Omental fat pad (tissue), 4 donors: ENCODE measurements around the gene PRSS33. TPM values are rescaled to one million over a fixed set of nuclear protein-coding genes. Genes with fewer than 3 reads are reported as not detected.

Source experiments
- ATAC-seq: fragments of 150-250 bp; one replicate; pipeline ENCODE4 v1.9.1; 2016; ENCODE audit warnings: mild to moderate bottlenecking, moderate library complexity; ENCODE audit not compliant: low FRiP score
- DNase-seq: peaks from one replicate; pipeline ENCODE4 v3.0.0-alpha.2; 2019; ENCODE audit warnings: low spot score
- small RNA-seq: library from RNA; depleted of rRNA; stranded (forward); fragments of <200 nt; gene quantifications from one replicate; pipeline ENCODE3, GENCODE V24; 2016
- total RNA-seq, 4 donors: library from RNA; depleted of rRNA; stranded (reverse); fragments of >200 nt; gene quantifications; one replicate each; pipeline ENCODE4 v1.1.0, GENCODE V29; 2016
- TF ChIP-seq, protein P1 (sequence below), 3 donors: fragments of 450-650 bp; IDR thresholded peaks; one replicate each; pipeline ENCODE4 v1.5.1; 2016 to 2017; ENCODE audit warnings: antibody characterized with exemption in 3 of 3, mild to moderate bottlenecking in 3 of 3, moderate library complexity in 2 of 3

The PRSS33 gene
- total RNA-seq, 4 donors from 2014 or later: not detected

DNA sequence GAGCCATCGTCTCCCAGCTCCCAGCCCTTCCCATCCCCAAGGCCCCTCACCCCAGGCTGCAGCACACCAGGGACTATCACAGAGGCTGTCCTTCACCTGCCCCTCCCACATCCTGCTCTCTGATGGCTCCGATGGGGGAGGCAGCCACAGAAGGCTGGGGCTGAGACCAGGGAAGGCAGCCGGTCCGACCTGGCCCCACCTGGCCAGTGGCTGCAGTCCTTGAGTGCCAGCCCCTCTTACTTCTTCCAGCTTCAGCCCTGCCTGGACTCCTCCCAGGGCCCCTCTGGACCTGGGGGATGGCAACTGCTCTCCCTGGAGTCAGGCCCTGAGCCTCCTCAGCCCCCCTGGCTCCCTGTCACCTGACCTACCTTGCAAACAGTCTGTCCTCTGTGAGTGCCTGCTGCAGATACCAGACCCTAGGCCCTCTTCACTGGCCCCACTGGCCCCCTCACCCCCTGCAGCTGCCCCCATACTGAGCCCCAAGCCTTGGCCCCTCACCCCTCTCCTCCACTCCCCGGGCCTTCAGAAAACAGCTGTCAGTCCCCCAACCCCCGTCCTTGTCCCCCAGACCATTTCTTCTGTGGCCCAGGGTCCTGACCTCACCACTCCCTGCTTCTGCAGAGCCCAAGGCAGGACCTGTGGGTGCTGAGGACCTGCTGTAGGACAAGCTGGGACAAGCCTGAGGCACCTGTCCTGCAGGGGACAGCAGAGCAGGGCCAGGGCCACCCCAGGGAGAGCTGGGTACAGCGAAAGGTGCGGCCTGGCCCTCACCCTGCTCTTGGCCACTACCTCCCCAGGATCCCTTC is 47.5 kb downstream of the PRSS33 start:
- TF ChIP-seq, protein P1, sequence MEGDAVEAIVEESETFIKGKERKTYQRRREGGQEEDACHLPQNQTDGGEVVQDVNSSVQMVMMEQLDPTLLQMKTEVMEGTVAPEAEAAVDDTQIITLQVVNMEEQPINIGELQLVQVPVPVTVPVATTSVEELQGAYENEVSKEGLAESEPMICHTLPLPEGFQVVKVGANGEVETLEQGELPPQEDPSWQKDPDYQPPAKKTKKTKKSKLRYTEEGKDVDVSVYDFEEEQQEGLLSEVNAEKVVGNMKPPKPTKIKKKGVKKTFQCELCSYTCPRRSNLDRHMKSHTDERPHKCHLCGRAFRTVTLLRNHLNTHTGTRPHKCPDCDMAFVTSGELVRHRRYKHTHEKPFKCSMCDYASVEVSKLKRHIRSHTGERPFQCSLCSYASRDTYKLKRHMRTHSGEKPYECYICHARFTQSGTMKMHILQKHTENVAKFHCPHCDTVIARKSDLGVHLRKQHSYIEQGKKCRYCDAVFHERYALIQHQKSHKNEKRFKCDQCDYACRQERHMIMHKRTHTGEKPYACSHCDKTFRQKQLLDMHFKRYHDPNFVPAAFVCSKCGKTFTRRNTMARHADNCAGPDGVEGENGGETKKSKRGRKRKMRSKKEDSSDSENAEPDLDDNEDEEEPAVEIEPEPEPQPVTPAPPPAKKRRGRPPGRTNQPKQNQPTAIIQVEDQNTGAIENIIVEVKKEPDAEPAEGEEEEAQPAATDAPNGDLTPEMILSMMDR (IDR thresholded peaks at IDR 0.05): no peak
- DNase-seq (no peak), ATAC-seq (no peak)

GRCh38 chr16:2738615-2739014 is 48.7 kb downstream of the PRSS33 start:
- ATAC-seq (no peak), DNase-seq (no peak)
- TF ChIP-seq, protein P1 (IDR thresholded peaks at IDR 0.05): no peak

DNA sequence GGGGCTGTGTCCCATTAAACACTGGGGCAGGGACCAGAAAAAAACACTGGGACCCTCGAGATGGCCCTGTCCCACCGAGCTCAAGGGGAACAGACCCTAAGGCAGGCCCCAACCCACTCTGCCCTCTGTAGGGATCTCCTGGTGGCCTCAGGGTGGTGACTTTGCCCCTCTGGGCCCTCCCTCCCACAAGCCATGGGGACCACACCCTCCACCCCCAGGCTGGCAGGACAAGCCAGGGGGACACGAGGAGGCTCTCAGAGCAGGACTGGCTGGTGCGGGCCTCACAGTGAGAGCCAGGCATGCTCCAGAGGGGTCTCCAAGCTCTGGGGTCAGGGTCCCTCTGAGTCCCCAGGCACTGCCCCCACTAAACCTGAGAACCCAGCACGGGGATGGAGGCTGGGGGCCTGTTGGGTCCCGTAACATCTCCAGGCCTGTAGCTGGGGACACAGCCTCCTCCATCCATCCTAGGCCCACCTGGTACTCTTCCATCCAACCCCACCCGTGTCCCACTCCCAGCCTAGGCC is 49.4 kb downstream of the PRSS33 start:
- peak; percentile 27 for ATAC-seq
- no peak for DNase-seq
- TF ChIP-seq, protein P1 (IDR thresholded peaks at IDR 0.05): no peak

DNA sequence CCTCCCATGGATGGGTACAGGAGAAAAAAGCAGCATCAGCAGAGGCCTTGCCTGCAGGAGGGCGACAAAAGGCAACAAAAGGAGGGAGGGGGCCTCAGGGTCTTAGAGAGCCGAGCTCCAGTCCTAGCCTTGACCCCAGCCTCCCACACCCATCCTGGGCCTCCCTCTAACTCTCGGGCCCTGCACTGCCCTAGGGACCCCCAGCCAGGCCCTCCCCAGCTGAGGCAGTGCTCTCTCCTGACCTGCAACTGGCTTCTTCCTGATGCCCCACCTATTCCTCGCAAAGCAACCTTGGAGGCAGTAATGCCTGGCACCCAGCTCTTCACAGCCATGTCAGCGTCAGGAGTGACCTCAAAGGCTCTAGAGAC is 50.1 kb downstream of the PRSS33 start:
- ATAC-seq: no peak
- TF ChIP-seq, protein P1 (IDR thresholded peaks at IDR 0.05): no peak
- no peak for DNase-seq

- ATAC-seq: no peak
- no peak for DNase-seq
- TF ChIP-seq, protein P1 (IDR thresholded peaks at IDR 0.05): no peak
These were observed 50.7 kb downstream of the PRSS33 start for GRCh38 chr16:2736476-2737237.

DNA sequence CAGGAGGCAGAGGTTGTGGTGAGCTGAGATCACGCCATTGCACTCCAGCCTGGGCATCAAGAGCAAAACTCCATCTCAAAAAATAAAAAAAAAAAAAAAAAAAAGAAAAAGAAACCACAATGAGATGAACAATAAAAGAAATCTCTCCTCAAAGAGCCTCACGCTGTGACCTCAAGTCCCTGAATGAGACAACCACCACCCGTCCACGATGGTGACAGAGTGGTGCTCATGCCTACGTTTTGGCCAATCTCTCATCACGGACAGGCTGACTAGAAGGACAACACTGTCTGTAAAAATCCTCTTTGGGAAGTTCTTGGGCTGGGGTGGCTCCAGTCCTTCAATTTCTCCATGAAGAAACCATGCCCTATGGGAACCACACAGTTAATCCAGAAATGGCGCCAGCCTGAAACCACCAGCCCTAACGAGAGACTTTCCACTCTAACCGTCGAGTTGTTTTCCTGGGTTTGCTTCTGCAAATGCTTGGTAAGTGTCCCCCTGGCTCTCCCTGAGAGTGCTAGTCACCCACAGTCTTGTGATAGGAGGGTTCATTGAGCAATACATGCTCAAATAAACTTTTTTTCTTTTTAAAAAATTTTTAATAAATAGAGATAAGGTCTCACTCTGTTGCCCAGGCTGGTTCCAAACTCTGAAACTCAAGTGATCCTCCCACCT is 52.4 kb downstream of the PRSS33 start:
- TF ChIP-seq, protein P1 (IDR thresholded peaks at IDR 0.05): no peak
- DNase-seq (no peak), ATAC-seq (no peak)

Small RNA genes within 50 kb of the gene (small RNA-seq; reads per million reads assigned to genes)
- not detected for gene SNORA3C

Other genes starting within 250 kb of the PRSS33 start
- 10 to 100 TPM; 22.2 to 34.5 (median 25.6) TPM for gene PDPK1, start 249.5 kb downstream of the PRSS33 start, total RNA-seq
- gene KCTD5, start 105.0 kb downstream of the PRSS33 start, total RNA-seq: 10 to 100 TPM; 10.9 to 21.1 (median 20.1) TPM
- 1 to 10 TPM in 2 of 4 donors, under 1 TPM in 2; 0.65 to 1.2 (median 1.0) TPM for gene PRSS27, start 67.3 kb downstream of the PRSS33 start, total RNA-seq
- 100 to 1,000 TPM; 230 to 465 (median 368) TPM for gene SRRM2, start 34.9 kb downstream of the PRSS33 start, total RNA-seq
- gene ELOB, start 10.3 kb downstream of the PRSS33 start, total RNA-seq: 100 to 1,000 TPM; 181 to 341 (median 323) TPM
- not detected for gene PRSS41, start 10.9 kb upstream of the PRSS33 start, total RNA-seq
- 1 to 10 TPM in 1 of 4 donors, under 1 TPM in 1, not detected in 2; 0.65 to 1.0 TPM for gene PRSS21, start 29.7 kb upstream of the PRSS33 start, total RNA-seq
- 1 to 10 TPM in 1 of 4 donors, not detected in 3; 1.0 TPM for gene ZG16B, start 42.7 kb upstream of the PRSS33 start, total RNA-seq
- not detected for gene PRSS22, start 70.6 kb upstream of the PRSS33 start, total RNA-seq
- gene FLYWCH2, start 95.7 kb upstream of the PRSS33 start, total RNA-seq: 10 to 100 TPM; 22.1 to 78.7 (median 37.3) TPM
- gene FLYWCH1, start 124.4 kb upstream of the PRSS33 start, total RNA-seq: 10 to 100 TPM; 14.8 to 45.6 (median 26.6) TPM
- gene KREMEN2, start 176.7 kb upstream of the PRSS33 start, total RNA-seq: not detected
- 1 to 10 TPM; 1.9 to 6.8 (median 3.5) TPM for gene PAQR4, start 181.8 kb upstream of the PRSS33 start, total RNA-seq
- gene PKMYT1, start 192.9 kb upstream of the PRSS33 start, total RNA-seq: 1 to 10 TPM in 1 of 4 donors, under 1 TPM in 2, not detected in 1; 0.25 to 1.7 (median 0.79) TPM
- under 1 TPM in 2 of 4 donors, not detected in 2; 0.24 to 0.63 TPM for gene CLDN9, start 225.4 kb upstream of the PRSS33 start, total RNA-seq
- gene CLDN6, start 230.6 kb upstream of the PRSS33 start, total RNA-seq: not detected
- 100 to 1,000 TPM in 2 of 4 donors, 10 to 100 TPM in 1, 1 to 10 TPM in 1; 9.0 to 465 (median 94.3) TPM for gene TNFRSF12A, start 232.8 kb upstream of the PRSS33 start, total RNA-seq
- gene HCFC1R1, start 236.4 kb upstream of the PRSS33 start, total RNA-seq: 10 to 100 TPM in 3 of 4 donors, 1 to 10 TPM in 1; 8.5 to 20.6 (median 13.1) TPM
- gene THOC6, start 236.5 kb upstream of the PRSS33 start, total RNA-seq: 10 to 100 TPM; 15.7 to 33.9 (median 26.7) TPM
- gene BICDL2, start 249.4 kb upstream of the PRSS33 start, total RNA-seq: under 1 TPM in 1 of 4 donors, not detected in 3; 0.47 TPM